H1 (cell line): Measurements from ENCODE around the gene RNU7-1. TPM values are rescaled to one million over a fixed set of nuclear protein-coding genes. Genes with fewer than 3 reads are reported as not detected.

Experiments used
- CTCF ChIA-PET: fragments of 300-600 bp; sonication (Branson Sonifier 250); formaldehyde crosslinking; loops from one replicate; lab custom pipeline; 2021; ENCODE audit not compliant: partially characterized antibody; lab: Charles Lee
- POLR2A ChIA-PET: fragments of 300-600 bp; sonication (Branson Sonifier 250); formaldehyde crosslinking; loops from one replicate; lab custom pipeline; 2021; ENCODE audit warnings: inconsistent platforms; ENCODE audit not compliant: partially characterized antibody; lab: Charles Lee
- DNase-seq, 2 experiments: peaks; one replicate each; pipeline versions ENCODE4 v3.0.0 to v3.0.0-alpha.2; 2010 to 2022; ENCODE audit warnings: low spot score in 2 of 2, low read depth in 1 of 2, mixed read lengths in 1 of 2
- FAIRE-seq: peaks from 2 replicates; lab custom pipeline; 2011; peaks lifted over from hg19 to GRCh38; lab: Jason Lieb, UNC
- H2AFZ ChIP-seq: 2 replicates; pipeline ENCODE4 v1.8.1; 2012; ENCODE audit warnings: low read length, inconsistent platforms
- H2AK5ac ChIP-seq: 2 replicates; pipeline ENCODE4 v1.6.1; 2013; ENCODE audit warnings: low read depth, low read length
- H2BK120ac ChIP-seq: replicated peaks from 2 replicates; pipeline ENCODE3; 2013; ENCODE audit warnings: low read depth, low read length, inconsistent platforms
- H2BK12ac ChIP-seq: 2 replicates; pipeline ENCODE4 v1.6.1; 2013; ENCODE audit warnings: low read depth, low read length
- H2BK15ac ChIP-seq: 2 replicates; pipeline ENCODE4 v1.6.1; 2013; ENCODE audit warnings: low read length
- H2BK20ac ChIP-seq: 2 replicates; pipeline ENCODE4 v1.6.1; 2013; ENCODE audit warnings: low read length
- H2BK5ac ChIP-seq: 2 replicates; pipeline ENCODE4 v1.6.1; 2013; ENCODE audit warnings: low read depth, low read length
- H3K14ac ChIP-seq: 2 replicates; pipeline ENCODE4 v1.6.1; 2013; ENCODE audit warnings: inconsistent platforms; ENCODE audit not compliant: insufficient read length
- H3K18ac ChIP-seq: 2 replicates; pipeline ENCODE4 v1.6.1; 2013; ENCODE audit warnings: low read length; ENCODE audit errors: extremely low read depth
- H3K23ac ChIP-seq: 2 replicates; pipeline ENCODE4 v1.6.1; 2013; ENCODE audit warnings: inconsistent platforms; ENCODE audit not compliant: insufficient read length
- H3K23me2 ChIP-seq: 2 replicates; pipeline ENCODE4 v1.6.1; 2013; ENCODE audit warnings: low read depth, low read length
- H3K27ac ChIP-seq: 2 replicates; pipeline ENCODE4 v1.6.1; 2011; ENCODE audit warnings: low read depth, low read length, inconsistent platforms
- H3K27me3 ChIP-seq, 4 experiments: replicated peaks in 1 of 4; 1 replicate in 1 of 4; 2 replicates in 3 of 4; pipeline versions ENCODE4 v1.6.1 to v1.8.1; 2011 to 2013; ENCODE audit warnings: low read length in 3 of 4, mild to moderate bottlenecking in 3 of 4, inconsistent platforms in 2 of 4, mixed read lengths in 2 of 4, moderate library complexity in 1 of 4; ENCODE audit not compliant: control insufficient read depth in 3 of 4, insufficient read depth in 3 of 4; ENCODE audit errors: extremely low read depth in 1 of 4
- H3K36me3 ChIP-seq, 4 experiments: 2 replicates each; pipeline versions ENCODE4 v1.6.1 to v1.8.1; 2011 to 2013; ENCODE audit warnings: mild to moderate bottlenecking in 4 of 4, low read length in 3 of 4, moderate library complexity in 2 of 4, control low read depth in 1 of 4, inconsistent platforms in 1 of 4; ENCODE audit not compliant: insufficient read depth in 4 of 4, control insufficient read depth in 2 of 4
- H3K4ac ChIP-seq: replicated peaks from 2 replicates; pipeline ENCODE3; 2013; ENCODE audit warnings: low read length, low read depth, mixed read lengths, inconsistent platforms; ENCODE audit not compliant: insufficient read length
- H3K4me1 ChIP-seq, 4 experiments: replicated peaks in 1 of 4; 1 replicate in 1 of 4; 2 replicates in 3 of 4; pipeline versions ENCODE4 v1.6.1 to v1.8.1; 2011 to 2013; ENCODE audit warnings: low read length in 3 of 4, inconsistent platforms in 2 of 4, mixed read lengths in 1 of 4; ENCODE audit not compliant: insufficient read depth in 4 of 4, control insufficient read depth in 3 of 4
- H3K4me2 ChIP-seq, 2 experiments: 2 replicates each; pipeline versions ENCODE4 v1.6.1 to v1.8.1; 2011 to 2013; ENCODE audit warnings: low read depth in 2 of 2, low read length in 2 of 2, control low read depth in 1 of 2, inconsistent platforms in 1 of 2, mild to moderate bottlenecking in 1 of 2; ENCODE audit not compliant: insufficient read depth in 1 of 2
- H3K4me3 ChIP-seq, 4 experiments: fragments of 200-600, 300-600 bp in 1 of 4; sonication (generic), shearing (Covaris generic), sonication (Bioruptor Twin) in 1 of 4; 2 replicates each; pipeline versions ENCODE4 v1.5.1 to v1.8.1; 2011 to 2016; ENCODE audit warnings: low read length in 4 of 4, low read depth in 3 of 4, control low read depth in 2 of 4, inconsistent platforms in 2 of 4, mild to moderate bottlenecking in 2 of 4, mixed read lengths in 1 of 4, moderate library complexity in 1 of 4; ENCODE audit not compliant: insufficient read depth in 2 of 4; ENCODE audit errors: extremely low read depth in 1 of 4
- H3K56ac ChIP-seq: replicated peaks from 2 replicates; pipeline ENCODE3; 2013; ENCODE audit warnings: low read depth, mild to moderate bottlenecking, mixed read lengths, low read length, inconsistent platforms; ENCODE audit not compliant: insufficient read length
- H3K79me1 ChIP-seq: 2 replicates; pipeline ENCODE4 v1.6.1; 2013; ENCODE audit warnings: low read depth, low read length, control low read depth
- H3K79me2 ChIP-seq, 2 experiments: 2 replicates each; pipeline versions ENCODE4 v1.6.1 to v1.8.1; 2012 to 2013; ENCODE audit warnings: low read length in 2 of 2, mild to moderate bottlenecking in 2 of 2, inconsistent platforms in 1 of 2; ENCODE audit not compliant: insufficient read depth in 2 of 2, control insufficient read depth in 1 of 2
- H3K9ac ChIP-seq, 4 experiments: replicated peaks in 1 of 4; 1 replicate in 1 of 4; 2 replicates in 3 of 4; pipeline versions ENCODE4 v1.6.1 to v1.8.1; 2011 to 2013; ENCODE audit warnings: low read depth in 3 of 4, low read length in 3 of 4, control low read depth in 2 of 4, mild to moderate bottlenecking in 2 of 4, moderate library complexity in 2 of 4, inconsistent platforms in 1 of 4; ENCODE audit errors: extremely low read depth in 1 of 4
- H3K9me3 ChIP-seq, 2 experiments: 2 replicates each; pipeline versions ENCODE4 v1.6.1 to v1.8.1; 2012 to 2013; ENCODE audit warnings: mild to moderate bottlenecking in 2 of 2, moderate library complexity in 2 of 2, control low read depth in 1 of 2, inconsistent platforms in 1 of 2, low read depth in 1 of 2, low read length in 1 of 2, mixed read lengths in 1 of 2; ENCODE audit not compliant: insufficient read depth in 2 of 2
- H4K20me1 ChIP-seq, 2 experiments: replicated peaks in 1 of 2; 2 replicates each; pipeline versions ENCODE3 to v1.8.1; 2011 to 2013; ENCODE audit warnings: inconsistent platforms in 2 of 2, low read length in 2 of 2, mild to moderate bottlenecking in 1 of 2; ENCODE audit not compliant: insufficient read depth in 2 of 2, control insufficient read depth in 1 of 2
- H4K5ac ChIP-seq: 2 replicates; pipeline ENCODE4 v1.6.1; 2013; ENCODE audit warnings: low read length, low read depth, mixed read lengths, inconsistent platforms; ENCODE audit not compliant: insufficient read length
- H4K8ac ChIP-seq: 2 replicates; pipeline ENCODE4 v1.8.0; 2013; ENCODE audit warnings: mild to moderate bottlenecking, moderate library complexity, low read length, inconsistent platforms; ENCODE audit not compliant: insufficient read depth; ENCODE audit errors: extremely low read depth
- H4K91ac ChIP-seq: replicated peaks from 2 replicates; pipeline ENCODE3; 2013; ENCODE audit warnings: low read length, mixed read lengths, inconsistent platforms; ENCODE audit not compliant: insufficient read length
- CHD1 ChIP-seq: IDR thresholded peaks from 2 replicates; pipeline ENCODE4 v1.6.1; 2012; ENCODE audit warnings: low read depth, low read length, improper control_type of control experiment
- GABPA ChIP-seq: IDR thresholded peaks from 2 replicates; pipeline ENCODE4 v1.6.1; 2011; ENCODE audit warnings: mild to moderate bottlenecking, low read length, moderate library complexity, borderline replicate concordance; ENCODE audit not compliant: insufficient read depth
- GTF2F1 ChIP-seq: IDR thresholded peaks from 2 replicates; pipeline ENCODE4 v1.6.1; 2012; ENCODE audit warnings: low read depth, low read length, improper control_type of control experiment, borderline replicate concordance
- KDM5A ChIP-seq: fragments of 200-600 bp; IDR thresholded peaks from 2 replicates; pipeline ENCODE4 v1.7.1; 2012; ENCODE audit warnings: mild to moderate bottlenecking, low read length, inconsistent platforms, mixed read lengths
- RXRA ChIP-seq: IDR thresholded peaks from 2 replicates; pipeline ENCODE4 v1.6.1; 2011; ENCODE audit warnings: low read depth, mild to moderate bottlenecking, low read length, moderate library complexity; ENCODE audit not compliant: insufficient read depth
- SIX5 ChIP-seq: IDR thresholded peaks from 2 replicates; pipeline ENCODE4 v1.6.1; 2011; ENCODE audit warnings: mild to moderate bottlenecking, low read depth, low read length
- SP2 ChIP-seq: IDR thresholded peaks from 2 replicates; pipeline ENCODE4 v1.6.1; 2012; ENCODE audit warnings: mild to moderate bottlenecking, low read length, inconsistent platforms
- TEAD4 ChIP-seq: IDR thresholded peaks from 2 replicates; pipeline ENCODE4 v1.6.1; 2012; ENCODE audit warnings: low read depth, low read length, inconsistent platforms, mixed read lengths
- YY1 ChIP-seq: IDR thresholded peaks from 2 replicates; pipeline ENCODE4 v1.6.1; 2011; ENCODE audit warnings: low read depth, mild to moderate bottlenecking, low read length
- WGBS, 2 experiments: shearing (Covaris generic) in 1 of 2; methylation state at CpG; one replicate each; pipeline versions ENCODE4 v1.1.6 to v1.1.7; 2013 to 2015; ENCODE audit warnings: low lambda C conversion rate in 2 of 2, mixed read lengths in 2 of 2, inconsistent platforms in 1 of 2, low coverage in 1 of 2, missing lambda C conversion rate in 1 of 2; ENCODE audit not compliant: insufficient replicate concordance in 2 of 2, insufficient coverage in 1 of 2, insufficient read length in 1 of 2; ENCODE audit errors: extremely low coverage in 1 of 2, missing lambda C conversion rate in 1 of 2; 5-methylcytosine and 5-hydroxymethylcytosine counted together
- polyA plus RNA-seq, 7 experiments: library from polyadenylated mRNA; depleted of rRNA in 3 of 7; stranded (reverse) in 5 of 7; unstranded in 2 of 7; fragments of >200 nt in 5 of 7; fragments of 200-250 nt in 2 of 7; gene quantifications; 1 replicate in 5 of 7; 2 replicates in 1 of 7; 4 replicates in 1 of 7; pipeline versions ENCODE4 v1.2.1 to v1.2.3, GENCODE V29; 2011 to 2013; ENCODE audit warnings: missing spikeins in 2 of 7, mixed read lengths in 2 of 7
- total RNA-seq: library from RNA; stranded (reverse); fragmentation: NEBNext Ultra II Directional; extraction: Animal tissue kit (Norgen Biotek cat#: 25700); gene quantifications from 2 replicates; pipeline ENCODE4 v1.2.1, GENCODE V29; 2021
- TF ChIP-seq, protein P1 (sequence below): IDR thresholded peaks from 2 replicates; pipeline ENCODE4 v1.6.1; 2012; ENCODE audit warnings: low read length, inconsistent platforms

Gene RNU7-1
- total and polyA plus RNA-seq, 2 of the 8 experiments (the other 6 are each of a cell fraction or from before 2014, with no cell fraction given), result not detected

DNA sequence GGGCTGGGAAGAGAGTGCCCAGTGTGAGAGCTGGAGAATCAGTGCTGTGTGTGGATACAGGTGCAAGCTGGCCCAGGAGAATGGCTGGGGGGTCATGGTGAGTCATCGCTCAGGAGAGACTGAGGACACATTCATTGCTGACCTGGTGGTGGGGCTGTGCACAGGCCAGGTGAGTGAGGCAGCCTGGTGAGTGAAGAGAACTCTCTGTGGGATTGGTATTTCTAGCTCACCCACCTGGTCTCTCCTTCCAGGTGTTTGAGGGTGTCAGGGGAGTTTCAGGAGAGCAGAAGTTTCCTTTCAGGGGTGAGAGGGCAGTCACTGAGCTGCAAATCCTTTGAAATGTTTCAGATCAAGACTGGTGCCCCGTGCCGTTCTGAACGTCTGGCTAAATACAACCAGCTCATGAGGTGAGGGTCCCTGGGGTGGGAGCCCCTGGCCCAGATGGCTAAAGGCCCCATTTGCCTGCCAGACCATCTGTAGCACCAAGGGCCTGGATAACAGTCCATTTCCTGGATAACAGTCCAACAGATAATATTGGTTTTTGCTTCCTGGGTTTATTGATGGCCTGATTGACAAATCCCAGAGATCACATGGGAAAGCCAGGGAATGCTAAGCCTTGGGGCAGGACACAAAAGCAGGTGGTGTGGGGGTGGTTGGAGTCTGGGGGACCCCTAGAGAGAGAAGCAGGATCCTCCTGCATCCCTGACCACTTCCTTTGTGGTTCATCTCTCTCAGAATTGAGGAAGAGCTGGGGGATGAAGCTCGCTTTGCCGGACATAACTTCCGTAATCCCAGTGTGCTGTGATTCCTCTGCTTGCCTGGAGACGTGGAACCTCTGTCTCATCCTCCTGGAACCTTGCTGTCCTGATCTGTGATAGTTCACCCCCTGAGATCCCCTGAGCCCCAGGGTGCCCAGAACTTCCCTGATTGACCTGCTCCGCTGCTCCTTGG is 21.3 kb upstream of the RNU7-1 start:
- Histone ChIP-seq H3K18ac (no peak overlapping the region), H3K9ac (no peak overlapping the region), H3K56ac (no peak overlapping the region), H3K4me2 (no peak overlapping the region), H3K9me3 (no peaks in the 10 kb centered on the region), H3K36me3 (peaks cover 19 to 59% (median 37%) of the 10 kb centered on the region in 4 experiments), H3K23me2 (peaks cover 17% of the 10 kb centered on the region), H4K8ac (no peak overlapping the region), H4K91ac (no peak overlapping the region), H3K79me1 (no peaks in the 10 kb centered on the region; the same call in 1 of the 2 replicates), H3K4ac (no peak overlapping the region), H3K27me3 (no peaks in the 10 kb centered on the region), H3K14ac (no peak overlapping the region), H2AFZ (no peak overlapping the region), H2BK15ac (no peak overlapping the region), H4K20me1 (peaks cover 0 to 6% of the 10 kb centered on the region in 2 experiments), H3K4me3 (no peak overlapping the region), H4K5ac (no peak overlapping the region), H2BK120ac (no peak overlapping the region), H3K4me1 (peaks cover 12 to 24% (median 16%) of the 10 kb centered on the region in 4 experiments), H3K79me2 (no peaks in the 10 kb centered on the region), H3K27ac (no peak overlapping the region), H2BK5ac (no peak overlapping the region), H2BK12ac (no peak overlapping the region), H2AK5ac (no peak overlapping the region), H2BK20ac (no peak overlapping the region), H3K23ac (no peak overlapping the region)
- ChIA-PET CTCF (interaction anchor here (1.0 to 10.0 kb wide), 8 partner anchors 10 to 186 kb away, joined by 3 to 253 read pairs (median 6); partner anchors contain the start of genes C12orf57, LRRC23, RNU7-1 and SPSB2), POLR2A (interaction anchor here (1.0 to 39.6 kb wide), 5 partner anchors 8 to 53 kb away, joined by 3 to 1027 read pairs (median 227); partner anchors contain the start of genes C12orf57, ENO2, LRRC23 and PTPN6)
- FAIRE-seq, result no peak
- DNase-seq, result no peak
- WGBS, 2 experiments, result 98% methylated on average over 9 of the region's 9 CpGs; no CpG with 5 or more reads in 1 of the 2 experiments
- TF ChIP-seq TEAD4 (no peak), RXRA (no peak), GTF2F1 (no peak), YY1 (no peak), SP2 (no peak), GABPA (no peak), SIX5 (no peak), KDM5A (no peak), CHD1 (no peak)
- TF ChIP-seq, protein P1, sequence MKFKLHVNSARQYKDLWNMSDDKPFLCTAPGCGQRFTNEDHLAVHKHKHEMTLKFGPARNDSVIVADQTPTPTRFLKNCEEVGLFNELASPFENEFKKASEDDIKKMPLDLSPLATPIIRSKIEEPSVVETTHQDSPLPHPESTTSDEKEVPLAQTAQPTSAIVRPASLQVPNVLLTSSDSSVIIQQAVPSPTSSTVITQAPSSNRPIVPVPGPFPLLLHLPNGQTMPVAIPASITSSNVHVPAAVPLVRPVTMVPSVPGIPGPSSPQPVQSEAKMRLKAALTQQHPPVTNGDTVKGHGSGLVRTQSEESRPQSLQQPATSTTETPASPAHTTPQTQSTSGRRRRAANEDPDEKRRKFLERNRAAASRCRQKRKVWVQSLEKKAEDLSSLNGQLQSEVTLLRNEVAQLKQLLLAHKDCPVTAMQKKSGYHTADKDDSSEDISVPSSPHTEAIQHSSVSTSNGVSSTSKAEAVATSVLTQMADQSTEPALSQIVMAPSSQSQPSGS, result no peak
